GM23338 (cell line): ENCODE measurements around the gene SLC9A9.

Experiments used
- CREB1 ChIP-seq: fragments of 250-450 bp; sonication (Bioruptor Pico); IDR thresholded peaks from 2 replicates; pipeline ENCODE4 v1.5.0; 2020; ENCODE audit warnings: low read depth, mild to moderate bottlenecking, moderate library complexity
- CTCF ChIP-seq, 2 experiments: fragments of 200-600 bp in 1 of 2; sonication (generic) in 1 of 2; conservative IDR thresholded peaks; 2 replicates each; pipeline versions ENCODE4 v1.5.1 to v1.6.1; 2016 to 2017; ENCODE audit warnings: antibody characterized with exemption in 2 of 2, low read depth in 2 of 2, mild to moderate bottlenecking in 2 of 2, moderate library complexity in 1 of 2
- ETS1 ChIP-seq: IDR thresholded peaks from 2 replicates; pipeline ENCODE4 v1.6.1; 2016; ENCODE audit warnings: antibody characterized with exemption
- EZH2 ChIP-seq: fragments of 200-600 bp; sonication (generic); IDR thresholded peaks from one replicate; pipeline ENCODE4 v1.8.0; 2017; ENCODE audit warnings: antibody characterized with exemption, mild to moderate bottlenecking, low read depth; ENCODE audit not compliant: unreplicated experiment
- POLR2AphosphoS5 ChIP-seq: IDR thresholded peaks from 2 replicates; pipeline ENCODE4 v1.6.1; 2016; ENCODE audit warnings: antibody characterized with exemption, low read depth
- REST ChIP-seq: IDR thresholded peaks from one replicate; pipeline ENCODE4 v1.6.1; 2018; ENCODE audit warnings: antibody characterized with exemption; ENCODE audit not compliant: unreplicated experiment
- ZNF114 ChIP-seq: fragments of 250-450 bp; sonication (Bioruptor Pico); IDR thresholded peaks from 2 replicates; pipeline ENCODE4 v1.5.0; 2020; ENCODE audit warnings: mild to moderate bottlenecking, moderate library complexity
- ZNF331 ChIP-seq: fragments of 250-450 bp; sonication (Bioruptor Pico); IDR thresholded peaks from 2 replicates; pipeline ENCODE4 v1.5.0; 2020; ENCODE audit warnings: low read depth, mild to moderate bottlenecking, moderate library complexity

- TF ChIP-seq POLR2AphosphoS5, result no peak
- no peak for TF ChIP-seq CTCF (conservative IDR thresholded peaks at IDR 0.05; ENCODE audit: low read depth in 2 of 2)
- no peak for TF ChIP-seq REST
- no peak for TF ChIP-seq ZNF114 (CRISPR knock-in tag)
- no peak for TF ChIP-seq CREB1 (CRISPR knock-in tag)
- no peak for TF ChIP-seq EZH2
- TF ChIP-seq ZNF331 (CRISPR knock-in tag), result no peak
- no peak for TF ChIP-seq ETS1
Measured at GRCh38 chr3:143538577-143538981, 309.7 kb downstream of the SLC9A9 start.
